HCT116 (cell line): ENCODE results near the gene OR1N1. TPM values are rescaled to one million over a fixed set of nuclear protein-coding genes. Genes with fewer than 3 reads are reported as not detected.
"Not testable (repeated sequence)": the region's sequence is repeated elsewhere in the genome, so short reads cannot be mapped to it uniquely, and the experiment has no call there.

Experiments
- ATAC-seq: fragments of 200-7000 bp; cut with Tn5 transposase; 2 replicates; pipeline ENCODE4 v1.9.1; 2020; ENCODE audit warnings: mild to moderate bottlenecking, moderate library complexity
- BruUV-seq: library from RNA; stranded (reverse); fragments of 400-500 nt; replicated peaks from 2 replicates; lab custom pipeline; 2021; lab: Mats Ljungman, UMichigan
- CTCF ChIA-PET: fragments of 300-600 bp; sonication (Branson Sonifier 250); formaldehyde crosslinking; loops from one replicate; lab custom pipeline; 2021; ENCODE audit warnings: antibody characterized with exemption; lab: Charles Lee
- POLR2A ChIA-PET: fragments of 300-600, 350-600 bp; sonication (Branson Sonifier 250); formaldehyde crosslinking; loops from one replicate; lab custom pipeline; 2021; ENCODE audit warnings: antibody characterized with exemption; lab: Charles Lee
- RAD21 ChIA-PET, 2 experiments: fragments of 300-600 bp; sonication (Branson Sonifier 250); formaldehyde crosslinking; loops; one replicate each; lab custom pipeline; 2023; ENCODE audit warnings: low total read pairs in 2 of 2; ENCODE audit not compliant: uncharacterized antibody in 2 of 2, unreplicated experiment in 2 of 2, low non-redundant PET in 1 of 2; lab: Charles Lee
- DNase-seq: peaks from one replicate; pipeline ENCODE4 v3.0.0-alpha.2; 2010; ENCODE audit warnings: low read depth, low spot score
- H2AFZ ChIP-seq: fragments of 200-600 bp; shearing (Covaris generic), sonication (generic); 2 replicates; pipeline ENCODE4 v1.6.1; 2017; ENCODE audit warnings: low read depth, mixed run types, mixed read lengths, antibody characterized with exemption, low read length; ENCODE audit not compliant: poor library complexity, severe bottlenecking
- H3K27ac ChIP-seq: 2 replicates; pipeline ENCODE4 v1.5.1; 2012; ENCODE audit warnings: low read depth, low read length
- H3K27me3 ChIP-seq: fragments of 200-600 bp; sonication (generic); 2 replicates; pipeline ENCODE4 v1.6.1; 2016; ENCODE audit warnings: mixed run types, low read length, mixed read lengths; ENCODE audit not compliant: insufficient read depth
- H3K36me3 ChIP-seq, 2 experiments: fragments of 200-500 bp in 1 of 2; fragments of 200-600 bp in 1 of 2; sonication (Bioruptor generic) in 1 of 2; sonication (generic) in 1 of 2; 2 replicates each; pipeline versions ENCODE4 v1.5.1 to v1.6.1; 2014 to 2016; ENCODE audit warnings: low read length in 2 of 2, inconsistent platforms in 1 of 2, mixed read lengths in 1 of 2, mixed run types in 1 of 2; ENCODE audit not compliant: insufficient read depth in 2 of 2, control insufficient read depth in 1 of 2
- H3K4me1 ChIP-seq, 2 experiments: fragments of 200-600 bp in 1 of 2; sonication (generic) in 1 of 2; 2 replicates each; pipeline versions ENCODE4 v1.5.1 to v1.6.1; 2012 to 2017; ENCODE audit warnings: low read length in 2 of 2, inconsistent platforms in 1 of 2, mild to moderate bottlenecking in 1 of 2, mixed read lengths in 1 of 2, mixed run types in 1 of 2, moderate library complexity in 1 of 2; ENCODE audit not compliant: insufficient read depth in 2 of 2, control insufficient read depth in 1 of 2
- H3K4me2 ChIP-seq: fragments of 200-600 bp; sonication (generic); 2 replicates; pipeline ENCODE4 v1.6.1; 2017; ENCODE audit warnings: mixed run types, low read length, mixed read lengths
- H3K4me3 ChIP-seq, 2 experiments: fragments of 200-600 bp in 1 of 2; sonication (generic) in 1 of 2; replicated peaks in 1 of 2; 2 replicates each; pipeline ENCODE4 v1.5.1; 2011 to 2016; ENCODE audit warnings: low read length in 2 of 2, control low read depth in 1 of 2, low read depth in 1 of 2, mild to moderate bottlenecking in 1 of 2, mixed read lengths in 1 of 2, mixed run types in 1 of 2
- H3K79me2 ChIP-seq: fragments of 200-600 bp; sonication (generic); 2 replicates; pipeline ENCODE4 v1.6.1; 2017; ENCODE audit warnings: mild to moderate bottlenecking, mixed run types, low read length, moderate library complexity, mixed read lengths; ENCODE audit not compliant: insufficient read depth
- H3K9ac ChIP-seq: fragments of 200-600 bp; sonication (generic); 2 replicates; pipeline ENCODE4 v1.6.1; 2016; ENCODE audit warnings: low read length, mixed read lengths
- H3K9me2 ChIP-seq: fragments of 200-600 bp; sonication (generic), shearing (Covaris generic); 2 replicates; pipeline ENCODE4 v1.6.1; 2017; ENCODE audit warnings: mixed run types, mild to moderate bottlenecking, moderate library complexity; ENCODE audit not compliant: insufficient read depth
- H3K9me3 ChIP-seq, 2 experiments: fragments of 200-500 bp in 1 of 2; fragments of 200-600 bp in 1 of 2; sonication (Bioruptor generic) in 1 of 2; sonication (generic) in 1 of 2; 2 replicates each; pipeline ENCODE4 v1.6.1; 2014 to 2017; ENCODE audit warnings: low read length in 2 of 2, mixed read lengths in 2 of 2, inconsistent platforms in 1 of 2, low read depth in 1 of 2, mild to moderate bottlenecking in 1 of 2, mixed run types in 1 of 2, moderate library complexity in 1 of 2; ENCODE audit not compliant: control insufficient read depth in 1 of 2, insufficient read depth in 1 of 2
- H4K20me1 ChIP-seq: fragments of 200-600 bp; sonication (generic), shearing (Covaris generic); 2 replicates; pipeline ENCODE4 v1.6.1; 2017; ENCODE audit warnings: mixed run types, mild to moderate bottlenecking, moderate library complexity; ENCODE audit not compliant: insufficient read depth
- CEBPB ChIP-seq: IDR thresholded peaks from 2 replicates; pipeline ENCODE4 v1.6.1; 2012; ENCODE audit warnings: low read depth
- CTCF ChIP-seq, 3 experiments: fragments of 200-600 bp in 1 of 3; sonication (generic) in 1 of 3; IDR thresholded peaks in 2 of 3; conservative IDR thresholded peaks in 1 of 3; 2 replicates each; pipeline ENCODE4 v1.5.1; 2012 to 2017; ENCODE audit warnings: low read depth in 2 of 3, low read length in 2 of 3, antibody characterized with exemption in 1 of 3, borderline replicate concordance in 1 of 3, control low read depth in 1 of 3, mild to moderate bottlenecking in 1 of 3, mixed read lengths in 1 of 3, mixed run types in 1 of 3, moderate library complexity in 1 of 3; ENCODE audit not compliant: insufficient read depth in 1 of 3
- EZH2 ChIP-seq: fragments of 200-600 bp; sonication (generic); IDR thresholded peaks from 2 replicates; pipeline ENCODE4 v1.6.1; 2017; ENCODE audit warnings: antibody characterized with exemption, mixed run types
- EZH2phosphoT487 ChIP-seq: fragments of 200-600 bp; IDR thresholded peaks from 2 replicates; pipeline ENCODE4 v1.6.1; 2018; ENCODE audit warnings: antibody characterized with exemption, borderline replicate concordance
- JUND ChIP-seq: IDR thresholded peaks from 2 replicates; pipeline ENCODE4 v1.6.1; 2012
- MAX ChIP-seq: IDR thresholded peaks from 2 replicates; pipeline ENCODE4 v1.6.1; 2012
- POLR2A ChIP-seq: IDR thresholded peaks from 2 replicates; pipeline ENCODE4 v1.7.0; 2011; ENCODE audit warnings: borderline replicate concordance; ENCODE audit not compliant: insufficient read depth, insufficient read length; ENCODE audit errors: extremely low read depth
- POLR2AphosphoS5 ChIP-seq: IDR thresholded peaks from 2 replicates; pipeline ENCODE4 v1.6.1; 2011; ENCODE audit warnings: mild to moderate bottlenecking, low read depth, low read length, moderate library complexity
- RAD21 ChIP-seq: IDR thresholded peaks from 2 replicates; pipeline ENCODE4 v1.6.1; 2012; ENCODE audit warnings: low read depth, mild to moderate bottlenecking
- SP1 ChIP-seq: IDR thresholded peaks from 2 replicates; pipeline ENCODE4 v1.6.1; 2012; ENCODE audit warnings: low read depth
- TCF7L2 ChIP-seq: IDR thresholded peaks from 2 replicates; pipeline ENCODE4 v1.7.0; 2011; ENCODE audit warnings: borderline replicate concordance, inconsistent platforms; ENCODE audit not compliant: insufficient read depth, insufficient read length; ENCODE audit errors: extremely low read depth
- YY1 ChIP-seq: IDR thresholded peaks from 2 replicates; pipeline ENCODE4 v1.6.1; 2011; ENCODE audit warnings: low read length, low read depth, moderate library complexity, mild to moderate bottlenecking; ENCODE audit not compliant: insufficient replicate concordance; ENCODE audit errors: extremely low read depth
- ZNF274 ChIP-seq: fragments of 200-500 bp; sonication (Bioruptor generic); IDR thresholded peaks from 2 replicates; pipeline ENCODE4 v1.6.1; 2014; ENCODE audit warnings: mild to moderate bottlenecking, low read depth, low read length, inconsistent platforms
- intact Hi-C: fragments of 100-400 bp; cut with micrococcal nuclease; formaldehyde crosslinking; loops from 2 replicates; pipeline ENCODE4 v1.10.0; 2022
- total RNA-seq: library from RNA; stranded (reverse); gene quantifications from one replicate; pipeline ENCODE4 v1.2.1, GENCODE V29; 2021; ENCODE audit not compliant: unreplicated experiment

OR1N1 gene
- total RNA-seq, 1 experiment from 2014 or later, result not detected

- H3K79me2 ChIP-seq, result no peaks in the 10 kb centered on the region
- H3K4me3 ChIP-seq, result no peak overlapping the region
- RAD21 ChIA-PET, result no interaction called here
- H3K9ac ChIP-seq, result no peak overlapping the region
- no TSS peak for BruUV-seq
- no peaks in the 10 kb centered on the region for H3K4me1 ChIP-seq
- DNase-seq (no peak), ATAC-seq (no peak)
- H3K27me3 ChIP-seq, result no peaks in the 10 kb centered on the region
- no peak overlapping the region for H3K4me2 ChIP-seq
- TF ChIP-seq SP1, result no peak
- H3K9me3 ChIP-seq, result no peaks in the 10 kb centered on the region
- no peaks in the 10 kb centered on the region for H3K36me3 ChIP-seq
- H4K20me1 ChIP-seq, result no peaks in the 10 kb centered on the region
- POLR2A ChIA-PET, result no interaction called here
- no peaks in the 10 kb centered on the region for H3K9me2 ChIP-seq
- CTCF ChIA-PET, result no interaction called here
- no peak overlapping the region for H2AFZ ChIP-seq
- H3K27ac ChIP-seq, result no peak overlapping the region
- intact Hi-C loops, result no loop called here
These were observed 9.0 kb upstream of the OR1N1 start for GRCh38 chr9:122536134-122536533.

- H3K4me1 ChIP-seq, H4K20me1 ChIP-seq, H3K9me3 ChIP-seq, H3K9me2 ChIP-seq, H3K79me2 ChIP-seq, CTCF ChIA-PET, H3K9ac ChIP-seq, DNase-seq, BruUV-seq, POLR2A ChIA-PET, intact Hi-C loops, RAD21 ChIA-PET, ATAC-seq, H3K36me3 ChIP-seq, H2AFZ ChIP-seq, H3K4me2 ChIP-seq, H3K4me3 ChIP-seq, H3K27ac ChIP-seq: not testable (repeated sequence)
- peaks cover 24% of the 10 kb centered on the region; the same call in 1 of the 2 replicates for H3K27me3 ChIP-seq
These were observed 4.1 kb upstream of the OR1N1 start for GRCh38 chr9:122531157-122531556.

GRCh38 chr9:122526602-122527001, 491 bp downstream of the OR1N1 start:
- H2AFZ ChIP-seq, result no peak overlapping the region
- H3K4me3 ChIP-seq, result no peak overlapping the region
- H3K27me3 ChIP-seq, result peaks cover 24% of the 10 kb centered on the region; the same call in 1 of the 2 replicates
- H3K79me2 ChIP-seq, result no peaks in the 10 kb centered on the region
- ChIA-PET POLR2A (no interaction called here), RAD21 (no interaction called here), CTCF (no interaction called here)
- no peak for DNase-seq
- no peaks in the 10 kb centered on the region for H3K36me3 ChIP-seq
- H3K9me2 ChIP-seq, result no peaks in the 10 kb centered on the region
- H3K9me3 ChIP-seq, result no peaks in the 10 kb centered on the region
- no peak overlapping the region for H3K4me2 ChIP-seq
- intact Hi-C loops, result no loop called here
- no TSS peak for BruUV-seq
- H3K4me1 ChIP-seq, result no peaks in the 10 kb centered on the region
- H4K20me1 ChIP-seq, result no peaks in the 10 kb centered on the region
- no peak overlapping the region for H3K9ac ChIP-seq
- no peak overlapping the region for H3K27ac ChIP-seq
- ATAC-seq, result no peak
- TF ChIP-seq MAX (no peak), SP1 (no peak), CEBPB (no peak), YY1 (no peak), EZH2phosphoT487 (no peak), EZH2 (no peak), ZNF274 (no peak), RAD21 (no peak), POLR2AphosphoS5 (no peak), CTCF (IDR thresholded peaks at IDR 0.05 in 2 of 3, conservative IDR thresholded peaks at IDR 0.05 in 1 of 3; ENCODE audit: borderline replicate concordance in 1 of 3, insufficient read depth in 1 of 3, low read depth in 2 of 3, low read length in 2 of 3) (no peak), TCF7L2 (no peak), POLR2A (no peak), JUND (no peak)
